Endothelial cell (in vitro differentiated cells): ENCODE data around the gene TM4SF18. TPM values are rescaled to one million over a fixed set of nuclear protein-coding genes. Genes with fewer than 3 reads are reported as not detected.

Source experiments
- DNase-seq: peaks from one replicate; pipeline ENCODE4 v3.0.0; 2021; ENCODE audit warnings: low spot score
- H3K27ac Mint-ChIP-seq: one replicate; pipeline ENCODE4 v1.8.0; 2021; ENCODE audit warnings: mixed read lengths, inconsistent platforms; ENCODE audit not compliant: unreplicated experiment
- H3K27me3 Mint-ChIP-seq: one replicate; pipeline ENCODE4 v1.8.0; 2021; ENCODE audit warnings: mild to moderate bottlenecking, moderate library complexity, mixed read lengths, inconsistent platforms; ENCODE audit not compliant: unreplicated experiment
- H3K36me3 Mint-ChIP-seq: one replicate; pipeline ENCODE4 v1.8.0; 2021; ENCODE audit warnings: mild to moderate bottlenecking, low read depth, mixed read lengths, inconsistent platforms; ENCODE audit not compliant: unreplicated experiment
- H3K4me1 Mint-ChIP-seq: one replicate; pipeline ENCODE4 v1.8.0; 2021; ENCODE audit warnings: mild to moderate bottlenecking, mixed read lengths, inconsistent platforms; ENCODE audit not compliant: unreplicated experiment
- H3K4me3 Mint-ChIP-seq: one replicate; pipeline ENCODE4 v1.8.0; 2021; ENCODE audit warnings: mild to moderate bottlenecking, mixed read lengths, inconsistent platforms; ENCODE audit not compliant: unreplicated experiment
- H3K9me3 Mint-ChIP-seq: one replicate; pipeline ENCODE4 v1.8.0; 2021; ENCODE audit warnings: mixed read lengths, inconsistent platforms; ENCODE audit not compliant: unreplicated experiment
- total RNA-seq: library from RNA; stranded (reverse); fragmentation: NEBNext Ultra II Directional; extraction: Animal tissue kit (Norgen Biotek cat#: 25700); gene quantifications from one replicate; pipeline ENCODE4 v1.2.1, GENCODE V29; 2021; ENCODE audit not compliant: unreplicated experiment
- TF ChIP-seq, protein P1 (sequence below): fragments of 200-600 bp; sonication (generic); IDR thresholded peaks from one replicate; pipeline ENCODE4 v1.5.0; 2021; ENCODE audit warnings: antibody characterized with exemption; ENCODE audit not compliant: unreplicated experiment

The TM4SF18 gene
- total RNA-seq, 1 donor from 2014 or later: 57.4 TPM

DNA sequence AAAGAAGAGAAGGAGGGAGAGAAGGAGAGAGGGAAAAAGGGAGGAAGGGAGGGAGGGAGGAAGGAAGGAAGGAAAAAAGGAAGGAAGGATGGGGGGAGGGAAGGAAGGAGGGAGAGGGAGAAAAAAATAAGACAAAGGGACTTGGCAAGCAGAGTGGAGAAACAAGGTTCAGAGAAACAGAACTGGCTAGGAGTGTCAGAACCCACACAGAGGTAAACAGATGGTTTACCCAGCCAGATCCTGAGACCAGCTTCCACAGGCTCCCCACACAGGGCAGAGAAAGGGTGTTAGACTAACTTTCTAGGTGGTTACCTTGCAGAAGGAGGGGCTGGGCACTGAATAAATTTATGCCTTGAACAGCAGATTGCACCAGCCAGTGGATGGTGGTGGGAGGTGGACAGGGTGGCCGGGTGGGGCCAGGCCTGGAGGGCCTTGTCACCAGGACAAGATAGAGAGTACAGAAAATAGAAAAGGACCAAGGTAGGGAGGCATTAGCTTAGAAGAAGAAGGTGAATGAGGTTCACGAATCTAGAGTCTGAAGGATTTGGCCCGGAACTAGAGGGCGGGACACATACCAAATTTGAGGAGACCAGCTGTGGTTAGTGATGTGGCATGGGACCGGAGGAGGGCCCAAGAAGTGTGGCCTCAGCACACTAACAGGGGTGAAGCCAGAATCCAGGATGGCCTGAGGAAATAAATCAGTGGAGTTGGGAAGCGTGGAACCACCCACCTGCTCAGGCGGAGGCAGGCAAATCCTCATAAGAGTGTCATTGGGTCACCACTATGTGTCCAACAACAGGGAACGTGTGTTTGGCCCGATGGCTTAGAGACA is 45.3 kb upstream of the TM4SF18 start:
- Mint-ChIP-seq H3K9me3 (peaks cover 8% of the 10 kb centered on the region), H3K4me3 (peak overlapping the region; percentile 51), H3K27ac (peak overlapping the region; percentile 62), H3K27me3 (peaks cover 3% of the 10 kb centered on the region), H3K4me1 (peaks cover 38% of the 10 kb centered on the region), H3K36me3 (peaks cover 16% of the 10 kb centered on the region)
- TF ChIP-seq, protein P1, sequence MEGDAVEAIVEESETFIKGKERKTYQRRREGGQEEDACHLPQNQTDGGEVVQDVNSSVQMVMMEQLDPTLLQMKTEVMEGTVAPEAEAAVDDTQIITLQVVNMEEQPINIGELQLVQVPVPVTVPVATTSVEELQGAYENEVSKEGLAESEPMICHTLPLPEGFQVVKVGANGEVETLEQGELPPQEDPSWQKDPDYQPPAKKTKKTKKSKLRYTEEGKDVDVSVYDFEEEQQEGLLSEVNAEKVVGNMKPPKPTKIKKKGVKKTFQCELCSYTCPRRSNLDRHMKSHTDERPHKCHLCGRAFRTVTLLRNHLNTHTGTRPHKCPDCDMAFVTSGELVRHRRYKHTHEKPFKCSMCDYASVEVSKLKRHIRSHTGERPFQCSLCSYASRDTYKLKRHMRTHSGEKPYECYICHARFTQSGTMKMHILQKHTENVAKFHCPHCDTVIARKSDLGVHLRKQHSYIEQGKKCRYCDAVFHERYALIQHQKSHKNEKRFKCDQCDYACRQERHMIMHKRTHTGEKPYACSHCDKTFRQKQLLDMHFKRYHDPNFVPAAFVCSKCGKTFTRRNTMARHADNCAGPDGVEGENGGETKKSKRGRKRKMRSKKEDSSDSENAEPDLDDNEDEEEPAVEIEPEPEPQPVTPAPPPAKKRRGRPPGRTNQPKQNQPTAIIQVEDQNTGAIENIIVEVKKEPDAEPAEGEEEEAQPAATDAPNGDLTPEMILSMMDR: no peak
- no peak for DNase-seq

DNA sequence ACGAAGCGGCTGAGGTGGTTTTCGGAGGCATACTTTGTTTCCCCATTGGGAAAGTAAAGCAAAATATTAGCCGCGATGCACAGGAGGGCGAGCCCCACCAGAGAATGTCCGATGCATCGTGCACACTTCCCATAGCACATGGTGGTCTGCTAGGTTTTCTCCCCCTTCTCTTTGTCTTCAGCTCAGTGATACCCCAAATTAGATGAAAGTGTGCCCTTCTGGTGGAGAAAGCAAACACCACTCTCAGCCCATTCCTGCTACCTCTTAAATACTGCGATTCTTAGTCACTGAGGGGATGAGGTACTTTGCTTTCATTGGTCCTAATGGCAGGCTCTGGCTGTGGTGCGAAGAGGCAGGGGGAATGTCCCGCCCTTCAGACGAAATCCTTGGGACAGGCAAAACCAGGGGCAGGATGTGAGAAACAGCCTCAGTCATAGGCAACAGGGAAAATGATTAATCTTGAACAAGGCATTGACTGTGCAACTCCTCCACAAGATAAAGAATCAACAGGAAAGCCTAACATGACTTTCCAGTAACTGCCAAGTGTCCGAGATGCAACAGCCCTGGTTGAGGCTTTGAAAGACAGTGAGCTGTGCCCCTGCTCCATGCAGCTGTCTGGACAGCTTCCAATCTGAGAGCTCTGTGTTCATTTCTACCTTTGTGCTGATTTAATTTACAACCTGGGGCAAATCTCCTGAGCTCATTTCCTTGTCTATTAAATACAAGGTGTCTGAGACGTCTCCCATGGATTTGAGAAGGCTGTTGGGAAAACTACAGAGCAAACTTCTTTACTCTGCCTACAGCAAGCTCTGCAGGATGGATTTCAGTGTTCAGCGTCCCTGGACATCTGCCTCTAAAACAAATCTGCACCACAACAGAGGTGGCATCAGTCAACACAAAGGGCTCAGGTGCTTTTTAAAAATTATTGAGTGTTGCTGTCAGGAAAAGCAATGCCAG is 44.2 kb upstream of the TM4SF18 start, which contains the start of gene TM4SF1:
Gene TM4SF1 (minus strand): TSS at position 242 of the 957 bp plus-strand sequence. CDS start 102 bp downstream, at position 140.
- peaks cover 48% of the 10 kb centered on the region for H3K4me1 Mint-ChIP-seq
- peak within 1 kb of the TSS; percentile 62 for H3K27ac Mint-ChIP-seq
- no peak for DNase-seq
- TF ChIP-seq, protein P1: no peak
- peak within 1 kb of the TSS; percentile 51 for H3K4me3 Mint-ChIP-seq
- H3K9me3 Mint-ChIP-seq: peaks cover 8% of the 10 kb centered on the region
- peaks cover 16% of the 10 kb centered on the region for H3K36me3 Mint-ChIP-seq
- H3K27me3 Mint-ChIP-seq: peaks cover 3% of the 10 kb centered on the region

DNA sequence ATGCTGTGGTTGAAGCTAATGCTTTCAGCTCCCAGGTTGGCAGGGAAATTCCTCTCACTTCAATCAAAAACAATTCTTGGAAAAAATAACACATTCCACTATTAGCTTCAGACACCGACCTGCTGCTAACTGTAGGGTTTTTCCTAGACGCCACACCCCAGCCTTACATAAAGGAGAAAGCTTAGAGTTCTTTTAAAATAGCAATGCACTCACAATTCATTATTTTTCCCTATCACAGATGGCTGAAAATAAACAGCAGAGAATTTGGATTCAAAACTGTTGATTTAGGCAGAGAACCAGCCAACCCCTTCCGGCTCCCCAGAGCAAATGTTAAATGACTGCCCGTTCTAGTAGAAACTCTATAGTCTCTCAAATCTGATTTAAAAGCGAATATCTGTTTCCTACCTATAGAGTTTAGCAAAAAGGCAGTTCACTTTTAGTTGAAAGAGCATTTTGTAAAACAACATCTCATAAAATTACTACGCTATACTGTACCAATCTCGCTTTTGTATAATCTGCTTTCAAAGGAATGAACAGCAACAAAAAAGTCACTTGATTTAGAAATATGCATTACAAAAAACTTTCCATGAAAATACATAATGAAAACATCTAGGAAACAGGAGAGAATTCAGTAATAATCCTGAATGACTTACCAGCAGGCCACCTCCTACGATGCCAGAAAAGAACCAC is 43.4 kb upstream of the TM4SF18 start:
- TF ChIP-seq, protein P1: no peak
- Mint-ChIP-seq H3K27ac (no peak overlapping the region), H3K9me3 (peaks cover 8% of the 10 kb centered on the region), H3K36me3 (peaks cover 15% of the 10 kb centered on the region), H3K4me1 (peaks cover 50% of the 10 kb centered on the region), H3K27me3 (peaks cover 3% of the 10 kb centered on the region), H3K4me3 (no peak overlapping the region)
- no peak for DNase-seq

DNA sequence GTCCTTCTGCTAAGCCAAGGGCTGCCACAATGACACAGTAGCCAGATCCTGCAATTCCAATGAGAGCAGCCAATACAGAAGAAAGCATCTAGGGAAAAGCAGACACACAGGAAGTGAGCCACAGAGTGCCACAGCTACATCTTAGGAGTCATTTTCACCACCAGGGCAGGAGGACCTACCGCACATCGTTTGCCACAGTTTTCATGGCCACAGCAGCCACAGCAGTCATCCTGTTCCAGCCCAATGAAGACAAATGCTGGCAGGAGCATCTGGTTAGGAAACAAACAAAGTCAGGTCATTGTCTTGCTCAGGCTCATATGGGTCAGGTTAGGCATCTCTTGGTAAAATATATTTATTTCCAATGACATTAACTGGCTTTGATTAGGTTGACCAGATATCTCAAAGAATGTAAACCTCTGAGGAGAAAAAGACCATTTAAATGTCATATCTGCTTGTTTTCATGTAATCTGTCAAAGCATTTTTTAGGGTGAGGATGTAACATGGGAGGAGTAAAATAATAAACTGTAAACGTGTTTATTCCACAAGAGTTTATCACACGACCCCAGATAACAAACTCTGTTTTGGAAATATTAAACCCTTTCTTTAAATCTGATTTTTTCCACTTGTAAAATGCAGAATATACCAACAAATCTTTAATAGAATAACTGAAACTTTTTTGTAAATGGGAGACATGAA is 42.2 kb upstream of the TM4SF18 start:
- H3K27me3 Mint-ChIP-seq: peaks cover 1% of the 10 kb centered on the region
- H3K9me3 Mint-ChIP-seq: no peaks in the 10 kb centered on the region
- DNase-seq: no peak
- no peak overlapping the region for H3K4me3 Mint-ChIP-seq
- peaks cover 56% of the 10 kb centered on the region for H3K4me1 Mint-ChIP-seq
- TF ChIP-seq, protein P1: no peak
- H3K27ac Mint-ChIP-seq: no peak overlapping the region
- H3K36me3 Mint-ChIP-seq: peaks cover 7% of the 10 kb centered on the region
